Stimulated activated CD8-positive, alpha-beta memory T cell treated with anti-CD3 and anti-CD28 coated beads, Interleukin-7, amount 100 ng/mL, for 1 hour (primary cell): ENCODE results near the gene DGCR8.

Experiments used
- DNase-seq, 2 donors: peaks; one replicate each; pipeline ENCODE4 v3.0.0-alpha.2; 2020; ENCODE audit warnings: low read depth in 2 of 2

The DGCR8 gene

GRCh38 chr22:20052309-20053259 lies 27.5 kb upstream of the DGCR8 start:
- no peak for DNase-seq

GRCh38 chr22:20053407-20054033 lies 26.5 kb upstream of the DGCR8 start:
- no peak for DNase-seq

GRCh38 chr22:20054034-20054427 lies 26.0 kb upstream of the DGCR8 start:
- DNase-seq, result no peak

- DNase-seq, result no peak
These were observed 25.6 kb upstream of the DGCR8 start for GRCh38 chr22:20054485-20054884.

GRCh38 chr22:20055144-20055543 lies 24.9 kb upstream of the DGCR8 start:
- no peak for DNase-seq

- DNase-seq, result no peak
These were observed 24.4 kb upstream of the DGCR8 start for GRCh38 chr22:20055654-20056053.

GRCh38 chr22:20056161-20056560 lies 23.9 kb upstream of the DGCR8 start:
- DNase-seq, result no peak

GRCh38 chr22:20056696-20057386 lies 23.2 kb upstream of the DGCR8 start:
- DNase-seq, result no peak

- no peak for DNase-seq
These were observed 22.3 kb upstream of the DGCR8 start for GRCh38 chr22:20057596-20058268.

GRCh38 chr22:20058989-20059770 lies 20.9 kb upstream of the DGCR8 start:
- no peak for DNase-seq

GRCh38 chr22:20060700-20061480 lies 19.2 kb upstream of the DGCR8 start:
- no peak for DNase-seq

- DNase-seq, result no peak
These were observed 18.6 kb upstream of the DGCR8 start for GRCh38 chr22:20061481-20061861.

GRCh38 chr22:20062043-20062765 lies 17.8 kb upstream of the DGCR8 start:
- DNase-seq, result no peak

GRCh38 chr22:20062766-20063083 lies 17.3 kb upstream of the DGCR8 start:
- no peak for DNase-seq

- DNase-seq, result no peak
These were observed 16.5 kb upstream of the DGCR8 start for GRCh38 chr22:20063271-20064139.

GRCh38 chr22:20064140-20064480 lies 15.9 kb upstream of the DGCR8 start:
- DNase-seq, result no peak

GRCh38 chr22:20064545-20065262 lies 15.3 kb upstream of the DGCR8 start:
- no peak for DNase-seq

GRCh38 chr22:20065896-20066616 lies 14.0 kb upstream of the DGCR8 start:
- no peak for DNase-seq
